ENCODE data around the gene RAD23A.
"Not testable (repeated sequence)": the region's sequence is repeated elsewhere in the genome, so short reads cannot be mapped to it uniquely, and the experiment has no call there.

DNA sequence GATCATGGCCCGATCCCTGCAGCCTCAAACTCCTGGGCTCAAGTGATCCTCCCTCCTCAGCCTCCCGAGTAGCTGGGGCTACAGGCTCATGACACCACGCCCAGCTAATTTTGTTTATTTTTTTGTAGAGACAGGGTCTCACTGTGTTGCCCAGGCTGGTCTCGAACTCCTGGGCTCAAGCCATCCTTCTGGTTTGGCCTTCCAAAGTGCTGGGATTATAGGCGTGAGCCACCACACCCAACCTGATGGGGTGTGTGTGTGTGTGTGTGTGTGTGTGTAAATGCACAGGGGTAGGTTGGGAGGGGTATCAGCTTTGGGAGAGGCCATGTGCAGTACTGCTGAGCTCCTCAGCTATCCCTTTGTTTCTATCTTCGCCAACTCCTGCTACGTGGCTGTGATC lies 30.4 kb downstream of the RAD23A start:
- TF ChIP-seq, protein P1, sequence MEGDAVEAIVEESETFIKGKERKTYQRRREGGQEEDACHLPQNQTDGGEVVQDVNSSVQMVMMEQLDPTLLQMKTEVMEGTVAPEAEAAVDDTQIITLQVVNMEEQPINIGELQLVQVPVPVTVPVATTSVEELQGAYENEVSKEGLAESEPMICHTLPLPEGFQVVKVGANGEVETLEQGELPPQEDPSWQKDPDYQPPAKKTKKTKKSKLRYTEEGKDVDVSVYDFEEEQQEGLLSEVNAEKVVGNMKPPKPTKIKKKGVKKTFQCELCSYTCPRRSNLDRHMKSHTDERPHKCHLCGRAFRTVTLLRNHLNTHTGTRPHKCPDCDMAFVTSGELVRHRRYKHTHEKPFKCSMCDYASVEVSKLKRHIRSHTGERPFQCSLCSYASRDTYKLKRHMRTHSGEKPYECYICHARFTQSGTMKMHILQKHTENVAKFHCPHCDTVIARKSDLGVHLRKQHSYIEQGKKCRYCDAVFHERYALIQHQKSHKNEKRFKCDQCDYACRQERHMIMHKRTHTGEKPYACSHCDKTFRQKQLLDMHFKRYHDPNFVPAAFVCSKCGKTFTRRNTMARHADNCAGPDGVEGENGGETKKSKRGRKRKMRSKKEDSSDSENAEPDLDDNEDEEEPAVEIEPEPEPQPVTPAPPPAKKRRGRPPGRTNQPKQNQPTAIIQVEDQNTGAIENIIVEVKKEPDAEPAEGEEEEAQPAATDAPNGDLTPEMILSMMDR (IDR thresholded peaks at IDR 0.05) = not testable (repeated sequence)
- not testable (repeated sequence) for TF ChIP-seq POLR2A (IDR thresholded peaks at IDR 0.05)
